Measurements from ENCODE around the gene MBD5.

MBD5 gene

GRCh38 chr2:148103946-148104345 is 83.1 kb downstream of the MBD5 start:
- in situ Hi-C loops (cut with MboI; ENCODE audit: low sequenced_read_pairs) = no loop called here
- no peaks in the 10 kb centered on the region for H3K27me3 ChIP-seq (ENCODE audit: low read depth)
- no peaks in the 10 kb centered on the region for H3K9me3 ChIP-seq
- no peak overlapping the region for H3K4me3 ChIP-seq
- H3K4me1 ChIP-seq = peaks cover 6% of the 10 kb centered on the region
- no peaks in the 10 kb centered on the region for H3K36me3 ChIP-seq (replicated peaks)
- DNase-seq (ENCODE audit: low spot score in 2 of 2) = no peak

GRCh38 chr2:148106331-148106730 is 85.4 kb downstream of the MBD5 start:
- no peak for DNase-seq (ENCODE audit: low spot score in 2 of 2)
- H3K36me3 ChIP-seq (replicated peaks) = no peaks in the 10 kb centered on the region
- H3K27me3 ChIP-seq (ENCODE audit: low read depth) = no peaks in the 10 kb centered on the region
- H3K4me1 ChIP-seq = peaks cover 6% of the 10 kb centered on the region
- no peaks in the 10 kb centered on the region for H3K9me3 ChIP-seq
- in situ Hi-C loops (cut with MboI; ENCODE audit: low sequenced_read_pairs) = no loop called here
- H3K4me3 ChIP-seq = no peak overlapping the region

GRCh38 chr2:148108385-148108784 is 87.5 kb downstream of the MBD5 start:
- DNase-seq (ENCODE audit: low spot score in 2 of 2) = no peak
- no peaks in the 10 kb centered on the region for H3K36me3 ChIP-seq (replicated peaks)
- no peak overlapping the region for H3K4me3 ChIP-seq
- no peaks in the 10 kb centered on the region for H3K9me3 ChIP-seq
- H3K27me3 ChIP-seq (ENCODE audit: low read depth) = no peaks in the 10 kb centered on the region
- H3K4me1 ChIP-seq = peaks cover 6% of the 10 kb centered on the region
- in situ Hi-C loops (cut with MboI; ENCODE audit: low sequenced_read_pairs) = no loop called here

- no peak overlapping the region for H3K4me3 ChIP-seq
- no peaks in the 10 kb centered on the region for H3K36me3 ChIP-seq (replicated peaks)
- no peak for DNase-seq (ENCODE audit: low spot score in 2 of 2)
- H3K27me3 ChIP-seq (ENCODE audit: low read depth) = no peaks in the 10 kb centered on the region
- no peaks in the 10 kb centered on the region for H3K4me1 ChIP-seq
- no peaks in the 10 kb centered on the region for H3K9me3 ChIP-seq
- in situ Hi-C loops (cut with MboI; ENCODE audit: low sequenced_read_pairs) = no loop called here
Observed at GRCh38 chr2:148110184-148110583, 89.3 kb downstream of the MBD5 start.

- H3K4me1 ChIP-seq = no peaks in the 10 kb centered on the region
- H3K27me3 ChIP-seq (ENCODE audit: low read depth) = no peaks in the 10 kb centered on the region
- DNase-seq (ENCODE audit: low spot score in 2 of 2) = no peak
- H3K9me3 ChIP-seq = no peaks in the 10 kb centered on the region
- H3K4me3 ChIP-seq = no peak overlapping the region
- in situ Hi-C loops (cut with MboI; ENCODE audit: low sequenced_read_pairs) = no loop called here
- no peaks in the 10 kb centered on the region for H3K36me3 ChIP-seq (replicated peaks)
Observed at GRCh38 chr2:148122788-148123187, 101.9 kb downstream of the MBD5 start.

GRCh38 chr2:148124271-148124670 is 103.4 kb downstream of the MBD5 start:
- H3K36me3 ChIP-seq (replicated peaks) = no peaks in the 10 kb centered on the region
- H3K4me1 ChIP-seq = no peaks in the 10 kb centered on the region
- DNase-seq (ENCODE audit: low spot score in 2 of 2) = no peak
- in situ Hi-C loops (cut with MboI; ENCODE audit: low sequenced_read_pairs) = no loop called here
- H3K27me3 ChIP-seq (ENCODE audit: low read depth) = no peaks in the 10 kb centered on the region
- no peaks in the 10 kb centered on the region for H3K9me3 ChIP-seq
- H3K4me3 ChIP-seq = no peak overlapping the region

DNA sequence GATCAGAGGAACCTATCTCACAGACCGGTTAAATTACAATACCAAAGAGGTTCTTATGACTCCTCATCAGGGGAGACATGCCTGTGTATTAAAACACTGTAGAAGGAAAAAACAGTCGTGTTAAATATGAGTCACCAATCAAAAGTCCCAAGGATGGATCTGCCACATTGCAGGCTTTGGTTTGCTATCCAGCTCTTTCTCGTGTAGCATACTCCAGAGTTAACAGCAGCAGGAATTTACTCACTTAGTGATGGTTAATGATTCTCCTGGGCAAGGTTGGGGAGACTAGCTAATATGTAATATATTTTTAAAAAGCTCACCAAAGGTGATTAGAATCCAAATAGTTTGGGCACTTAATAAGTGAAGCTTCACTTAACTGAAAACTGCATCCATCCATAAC is 109.7 kb downstream of the MBD5 start:
- Histone ChIP-seq H3K4me1 (peaks cover 5% of the 10 kb centered on the region), H3K4me3 (no peak overlapping the region), H3K9me3 (no peaks in the 10 kb centered on the region), H3K27me3 (ENCODE audit: low read depth) (no peaks in the 10 kb centered on the region), H3K36me3 (replicated peaks) (no peaks in the 10 kb centered on the region)
- in situ Hi-C loops (cut with MboI; ENCODE audit: low sequenced_read_pairs) = no loop called here
- DNase-seq (ENCODE audit: low spot score in 2 of 2) = no peak

DNA sequence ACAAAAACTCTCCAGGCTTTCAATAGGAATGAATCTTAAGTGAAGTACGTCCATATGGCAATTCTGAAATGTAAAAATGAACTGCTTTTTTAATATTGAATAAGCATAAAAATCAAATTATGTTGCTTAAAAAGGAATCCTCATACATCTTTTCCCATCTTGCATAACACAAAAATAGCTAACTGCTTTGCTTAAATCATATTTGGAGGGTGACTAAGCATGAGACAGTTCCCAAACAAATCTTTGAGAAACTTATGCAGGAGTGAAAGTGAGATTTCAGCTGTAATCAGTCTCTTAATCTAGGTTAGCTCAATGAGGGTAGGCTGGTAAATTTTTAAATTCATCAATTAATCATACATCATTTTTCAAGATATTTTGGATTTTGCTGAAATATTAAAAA is 111.5 kb downstream of the MBD5 start:
- in situ Hi-C loops (cut with MboI; ENCODE audit: low sequenced_read_pairs) = no loop called here
- Histone ChIP-seq H3K27me3 (ENCODE audit: low read depth) (no peaks in the 10 kb centered on the region), H3K4me3 (no peak overlapping the region), H3K36me3 (replicated peaks) (no peaks in the 10 kb centered on the region), H3K4me1 (peaks cover 5% of the 10 kb centered on the region), H3K9me3 (no peaks in the 10 kb centered on the region)
- no peak for DNase-seq (ENCODE audit: low spot score in 2 of 2)

DNA sequence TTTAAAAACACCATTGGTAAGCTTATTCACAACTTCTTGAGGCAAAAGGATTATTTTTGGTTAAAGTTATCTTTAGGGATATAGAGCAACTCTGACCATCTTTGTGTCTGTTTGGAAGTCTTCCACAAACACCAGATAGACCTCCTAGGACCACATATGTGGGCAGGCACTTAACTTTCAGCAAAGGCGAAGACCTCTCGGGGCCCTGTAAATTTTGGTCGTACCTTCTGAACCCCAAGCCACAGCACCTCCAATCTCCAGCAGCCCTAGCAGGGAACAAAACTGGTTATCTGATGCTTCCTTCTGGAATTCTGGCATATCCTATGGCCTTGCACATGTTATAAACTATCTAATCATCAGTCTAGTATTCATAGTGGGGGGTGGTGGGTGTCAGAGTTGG is 114.8 kb downstream of the MBD5 start:
- DNase-seq (ENCODE audit: low spot score in 2 of 2) = no peak
- in situ Hi-C loops (cut with MboI; ENCODE audit: low sequenced_read_pairs) = no loop called here
- Histone ChIP-seq H3K9me3 (no peaks in the 10 kb centered on the region), H3K36me3 (replicated peaks) (no peaks in the 10 kb centered on the region), H3K27me3 (ENCODE audit: low read depth) (no peaks in the 10 kb centered on the region), H3K4me1 (peaks cover 5% of the 10 kb centered on the region), H3K4me3 (no peak overlapping the region)

- no peaks in the 10 kb centered on the region for H3K27me3 ChIP-seq (ENCODE audit: low read depth)
- in situ Hi-C loops (cut with MboI; ENCODE audit: low sequenced_read_pairs) = no loop called here
- H3K9me3 ChIP-seq = no peaks in the 10 kb centered on the region
- DNase-seq (ENCODE audit: low spot score in 2 of 2) = no peak
- peaks cover 5% of the 10 kb centered on the region for H3K4me1 ChIP-seq
- H3K36me3 ChIP-seq (replicated peaks) = no peaks in the 10 kb centered on the region
- H3K4me3 ChIP-seq = no peak overlapping the region
Observed at GRCh38 chr2:148136441-148136840, 115.5 kb downstream of the MBD5 start.

DNA sequence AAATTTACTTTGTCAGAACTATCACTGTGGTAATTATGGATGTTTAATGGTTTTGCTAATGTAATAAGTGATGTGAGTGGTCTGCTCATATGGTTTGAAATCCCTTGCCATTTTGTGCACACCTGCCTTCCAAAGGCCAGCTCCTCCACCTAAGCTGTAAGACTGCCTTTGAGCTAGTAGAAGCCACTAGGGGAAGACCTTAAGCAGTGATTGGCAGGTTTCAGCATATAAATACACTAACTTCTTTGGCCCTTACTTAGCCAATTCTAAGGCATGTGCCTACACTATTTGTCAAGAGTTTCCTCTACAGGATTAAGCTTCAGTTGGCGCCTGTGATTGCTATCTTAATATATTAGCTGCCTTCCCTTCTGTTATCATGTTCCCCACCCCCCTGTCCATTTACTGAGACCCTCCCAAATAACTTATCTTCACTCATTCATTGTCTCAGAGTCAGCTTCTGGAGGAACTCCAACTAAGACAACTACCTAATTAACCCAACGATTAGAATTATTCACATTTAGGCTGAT is 141.1 kb downstream of the MBD5 start:
- H3K27me3 ChIP-seq (ENCODE audit: low read depth) = no peaks in the 10 kb centered on the region
- no peaks in the 10 kb centered on the region for H3K36me3 ChIP-seq (replicated peaks)
- H3K4me1 ChIP-seq = no peaks in the 10 kb centered on the region; the same call in 1 of the 2 replicates
- no peak for DNase-seq (ENCODE audit: low spot score in 2 of 2)
- no peaks in the 10 kb centered on the region for H3K9me3 ChIP-seq
- in situ Hi-C loops (cut with MboI; ENCODE audit: low sequenced_read_pairs) = no loop called here
- no peak overlapping the region for H3K4me3 ChIP-seq

- Histone ChIP-seq H3K9me3 (no peaks in the 10 kb centered on the region), H3K27me3 (ENCODE audit: low read depth) (no peaks in the 10 kb centered on the region), H3K4me3 (no peak overlapping the region), H3K4me1 (no peaks in the 10 kb centered on the region; the same call in 1 of the 2 replicates), H3K36me3 (replicated peaks) (no peaks in the 10 kb centered on the region)
- in situ Hi-C loops (cut with MboI; ENCODE audit: low sequenced_read_pairs) = no loop called here
- DNase-seq (ENCODE audit: low spot score in 2 of 2) = no peak
Observed at GRCh38 chr2:148162871-148163270, 142.0 kb downstream of the MBD5 start.

DNA sequence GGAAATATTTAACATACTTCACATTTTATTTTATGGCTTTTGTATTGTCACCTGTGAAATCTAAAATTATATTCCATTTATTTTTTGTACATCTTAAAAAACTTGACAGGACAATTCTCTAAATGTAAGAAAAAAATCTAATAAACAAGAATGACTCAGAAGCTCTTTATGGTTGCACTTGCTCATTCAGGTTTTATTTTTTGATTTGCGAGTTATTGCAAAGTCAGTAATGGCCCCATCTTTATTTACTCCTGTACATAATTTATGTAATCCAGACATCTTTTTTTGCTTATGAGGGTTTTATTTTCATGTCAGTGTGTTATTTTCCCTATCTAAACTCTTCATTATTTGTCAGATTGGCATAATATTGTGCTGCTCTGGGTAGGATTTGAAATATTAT is 145.1 kb downstream of the MBD5 start:
- in situ Hi-C loops (cut with MboI; ENCODE audit: low sequenced_read_pairs) = no loop called here
- H3K4me3 ChIP-seq = no peak overlapping the region
- no peaks in the 10 kb centered on the region for H3K36me3 ChIP-seq (replicated peaks)

GRCh38 chr2:148167241-148167766 is 146.4 kb downstream of the MBD5 start:
- no peak for DNase-seq (ENCODE audit: low spot score in 2 of 2)
- H3K27me3 ChIP-seq (ENCODE audit: low read depth) = no peaks in the 10 kb centered on the region
- no peaks in the 10 kb centered on the region for H3K9me3 ChIP-seq
- no peaks in the 10 kb centered on the region; the same call in 1 of the 2 replicates for H3K4me1 ChIP-seq
- no peaks in the 10 kb centered on the region for H3K36me3 ChIP-seq (replicated peaks)
- no peak overlapping the region for H3K4me3 ChIP-seq
- in situ Hi-C loops (cut with MboI; ENCODE audit: low sequenced_read_pairs) = no loop called here

More for the DNA sequence above, 145.1 kb downstream of the MBD5 start:
- DNase-seq (ENCODE audit: low spot score in 2 of 2) = no peak
- no peaks in the 10 kb centered on the region; the same call in 1 of the 2 replicates for H3K4me1 ChIP-seq
- no peaks in the 10 kb centered on the region for H3K9me3 ChIP-seq
- H3K27me3 ChIP-seq (ENCODE audit: low read depth) = no peaks in the 10 kb centered on the region

- Histone ChIP-seq H3K27me3 (ENCODE audit: low read depth) (no peaks in the 10 kb centered on the region), H3K4me1 (no peaks in the 10 kb centered on the region; the same call in 1 of the 2 replicates), H3K9me3 (no peaks in the 10 kb centered on the region), H3K36me3 (replicated peaks) (no peaks in the 10 kb centered on the region), H3K4me3 (no peak overlapping the region)
- in situ Hi-C loops (cut with MboI; ENCODE audit: low sequenced_read_pairs) = no loop called here
- DNase-seq (ENCODE audit: low spot score in 2 of 2) = no peak
Observed at GRCh38 chr2:148167855-148168254, 147.0 kb downstream of the MBD5 start.
